Stimulated activated CD8-positive, alpha-beta memory T cell treated with anti-CD3 and anti-CD28 coated beads, Interleukin-7, amount 100 ng/mL, for 48 hours (primary cell): Measurements from ENCODE around the gene LPP.

ENCODE experiments used
- DNase-seq, 2 donors: peaks; one replicate each; pipeline ENCODE4 v3.0.0-alpha.2; 2020; ENCODE audit warnings: low read depth in 1 of 2; ENCODE audit errors: extremely low read depth in 1 of 2

LPP gene

DNA sequence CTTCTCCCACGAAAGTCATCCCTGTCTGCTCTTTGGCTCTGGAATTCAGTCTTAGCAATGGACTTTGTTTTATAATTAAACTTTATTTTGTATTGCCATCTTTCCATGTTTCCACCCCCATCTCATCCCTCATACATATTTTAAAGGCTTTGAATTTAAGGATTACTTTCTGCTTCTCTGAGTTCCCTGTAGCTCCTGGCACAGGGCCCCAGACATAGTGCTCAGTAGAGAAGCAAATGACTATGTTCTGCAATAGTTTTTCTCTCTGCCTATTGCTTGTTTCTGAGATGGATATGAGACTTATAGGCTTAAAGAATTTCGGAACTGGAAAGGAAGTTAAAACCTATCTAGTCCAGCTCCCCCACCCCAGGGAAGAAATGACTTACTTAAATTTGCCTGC is 197.0 kb downstream of the LPP start:
- DNase-seq, result no peak

DNA sequence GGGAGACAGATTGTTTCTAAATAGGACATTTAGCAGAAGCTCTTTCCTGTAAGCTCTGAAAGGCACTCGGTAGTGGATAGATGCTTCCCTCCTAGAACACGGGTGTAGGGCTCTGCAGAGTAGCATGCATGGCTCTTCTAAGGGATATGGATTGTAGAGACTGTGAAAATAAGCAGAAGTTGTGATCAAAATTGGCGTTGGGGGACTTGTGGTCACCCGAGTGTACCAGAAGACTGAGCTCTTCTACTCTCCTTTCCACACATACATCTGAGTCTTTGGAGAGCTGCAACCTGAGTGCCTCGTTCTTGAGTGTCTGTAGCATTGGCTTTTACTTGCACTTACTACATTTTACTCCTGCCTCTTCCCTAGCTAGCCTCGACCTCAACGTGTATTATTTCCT is 197.7 kb downstream of the LPP start:
- DNase-seq, result no peak

DNA sequence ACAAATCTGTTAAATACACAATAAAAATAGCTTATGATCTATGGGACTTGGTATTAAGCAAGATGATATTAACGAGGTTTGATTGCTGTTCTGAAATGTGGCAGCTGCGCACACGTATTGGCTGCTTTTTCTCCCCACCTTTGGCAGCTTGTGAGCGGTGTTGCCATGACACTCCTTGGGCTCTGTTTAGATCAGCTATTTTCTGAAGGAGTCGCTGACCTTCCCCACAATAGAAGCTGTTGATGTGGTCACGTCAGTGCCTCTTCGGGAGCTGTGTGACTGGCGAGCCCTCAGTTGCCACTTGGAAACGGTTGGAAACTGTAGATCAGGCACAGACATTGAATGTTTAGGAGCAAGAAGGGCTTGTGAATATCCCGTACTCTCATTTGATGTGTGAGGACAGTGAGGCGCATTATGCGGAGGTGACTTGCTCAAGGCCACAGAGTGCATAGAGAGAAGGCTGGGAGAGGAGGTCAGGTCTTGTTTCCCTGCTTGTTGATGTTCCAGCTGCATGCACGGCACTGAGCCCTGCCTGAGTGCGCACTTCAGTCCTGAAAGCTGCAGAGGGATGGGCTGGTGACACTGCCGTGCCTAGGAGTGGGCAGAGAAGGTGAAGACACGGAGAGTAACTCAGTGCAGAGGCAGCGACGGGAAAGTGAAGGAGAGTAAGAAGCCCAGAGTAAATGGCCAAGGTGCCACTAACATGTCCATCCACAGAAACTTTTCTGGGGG is 198.4 kb downstream of the LPP start:
- DNase-seq, result no peak

DNA sequence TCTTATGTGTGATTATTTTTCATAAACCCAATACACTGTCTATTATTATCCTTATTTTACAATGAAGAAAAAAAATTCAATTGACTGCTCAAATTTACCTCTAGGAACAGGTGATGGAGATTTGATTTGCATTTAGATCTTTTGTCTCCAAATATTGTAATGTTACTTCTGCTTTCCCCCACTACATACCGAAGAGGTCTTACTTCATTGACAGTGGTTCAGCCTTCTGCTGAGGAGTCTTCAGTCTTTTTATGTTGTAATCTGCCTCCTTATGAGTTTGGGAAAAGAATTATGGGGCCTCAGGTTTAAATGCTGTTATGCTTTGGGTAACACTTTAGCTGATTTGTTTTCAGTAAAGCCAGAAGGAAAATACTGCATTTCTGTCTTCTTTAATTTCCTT is 199.5 kb downstream of the LPP start:
- DNase-seq, result no peak

DNA sequence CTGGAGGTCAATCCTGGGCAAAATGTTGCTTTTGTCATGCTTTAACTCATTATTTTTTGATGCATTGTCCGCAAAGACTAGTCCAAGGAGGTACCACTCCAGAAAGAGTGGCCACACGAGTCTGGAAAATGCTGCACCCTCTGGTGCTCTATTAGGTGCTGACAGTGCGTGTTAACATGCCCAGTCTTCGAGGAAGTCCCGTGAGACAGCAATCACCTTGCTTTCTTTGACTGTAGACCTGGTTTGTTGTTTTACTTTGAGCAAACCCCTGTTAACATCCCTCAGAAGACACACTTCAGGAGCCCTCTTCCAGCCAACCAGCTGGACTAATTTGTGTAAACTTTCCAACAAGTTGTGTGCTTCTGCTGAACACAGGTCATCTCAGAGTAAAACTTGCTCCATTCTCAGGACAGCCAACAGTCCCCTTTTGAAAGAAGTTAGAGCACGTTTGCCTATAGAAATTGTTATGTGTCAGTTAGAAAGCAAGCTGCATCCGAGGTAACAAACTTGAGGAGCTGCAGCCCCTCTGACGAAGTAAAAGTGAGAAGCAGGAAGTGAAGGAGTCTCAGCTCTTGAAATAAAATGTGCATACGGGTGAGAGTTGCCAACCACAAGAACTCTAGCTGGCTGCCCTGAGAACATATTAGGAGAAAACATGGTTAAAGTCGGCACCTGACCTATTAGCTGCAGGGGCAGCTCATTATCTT is 205.0 kb downstream of the LPP start:
- no peak for DNase-seq

DNA sequence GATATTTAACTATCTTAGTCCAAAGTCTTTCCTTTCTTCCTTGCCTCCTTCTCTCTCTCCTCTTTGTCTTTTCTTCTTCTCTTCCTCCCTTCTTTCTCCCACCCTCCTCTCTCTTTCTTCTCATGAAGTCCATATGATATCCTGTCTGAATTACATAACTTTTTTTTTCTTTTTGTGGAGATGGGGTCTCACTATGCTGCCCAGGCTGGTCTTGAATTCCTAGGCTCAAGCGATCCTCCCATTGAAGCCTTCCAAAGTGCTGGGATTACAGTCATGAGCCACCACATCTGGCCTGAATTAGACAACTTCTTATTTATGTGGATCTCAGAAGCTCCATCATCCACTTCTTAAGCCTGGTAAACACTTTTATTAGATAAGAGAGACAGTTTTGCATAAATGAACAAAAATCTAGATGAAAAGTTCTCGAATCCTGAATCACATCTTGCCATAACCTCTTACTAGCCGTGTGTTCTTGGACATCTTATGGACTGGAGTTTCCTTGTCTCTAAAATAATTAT is 206.5 kb downstream of the LPP start:
- no peak for DNase-seq

DNA sequence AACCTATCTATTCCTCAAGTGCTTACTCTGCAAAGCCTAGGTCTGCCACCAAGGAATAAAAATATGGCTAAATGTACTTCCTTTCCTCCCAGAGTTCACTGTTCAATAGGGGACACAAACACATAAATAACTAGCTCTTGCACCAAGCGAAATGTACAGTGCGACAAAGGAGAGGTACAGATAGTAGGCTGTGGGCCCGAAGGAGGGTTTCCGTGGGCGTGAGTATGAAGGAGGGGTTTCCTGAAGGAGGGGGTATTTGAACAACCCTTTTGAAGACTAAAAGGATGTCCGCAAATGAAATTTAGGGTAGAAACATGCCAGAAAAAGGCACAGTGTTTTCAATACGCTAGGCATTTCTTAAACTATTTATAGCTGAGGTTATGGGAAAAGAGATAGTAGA is 207.9 kb downstream of the LPP start:
- DNase-seq, result no peak

DNA sequence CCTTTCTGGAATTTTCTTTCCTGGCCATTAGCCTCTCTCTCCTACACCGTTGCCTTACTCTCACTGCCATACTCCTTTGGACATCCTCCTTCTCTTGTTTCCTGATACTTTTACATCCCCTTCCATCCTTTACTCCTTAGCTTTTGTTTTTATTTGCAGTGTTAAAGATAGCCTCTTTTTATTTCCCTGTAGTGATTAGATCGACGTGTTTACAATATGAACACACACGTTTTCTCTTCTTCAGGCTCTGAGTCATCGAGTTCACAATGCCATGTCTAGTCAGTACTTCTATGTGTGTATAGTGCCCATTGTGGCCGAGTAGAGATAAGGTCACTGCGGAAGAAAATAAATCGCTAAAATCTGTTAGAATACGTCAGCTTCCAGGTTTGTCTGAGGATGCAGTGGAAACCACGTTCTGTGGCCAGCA is 208.5 kb downstream of the LPP start:
- DNase-seq, result no peak

DNA sequence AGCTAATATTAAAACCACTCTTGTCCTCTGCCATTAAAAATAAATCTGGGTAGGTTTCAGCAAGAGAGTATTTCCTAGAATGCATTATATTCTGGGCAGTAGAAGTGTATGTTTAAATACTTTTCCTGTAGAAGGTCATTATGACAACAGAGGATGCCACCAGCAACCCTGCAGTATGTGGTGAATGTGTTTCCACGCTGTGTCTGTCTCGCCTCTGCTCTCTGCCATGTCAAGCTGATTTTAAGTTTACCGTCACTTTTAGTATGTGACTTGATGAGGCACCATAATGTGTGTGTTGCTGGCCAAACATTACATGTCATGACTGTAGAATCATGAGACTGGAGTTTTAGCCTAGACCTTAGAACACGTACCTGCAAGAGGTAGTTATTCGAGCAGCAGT is 211.2 kb downstream of the LPP start:
- DNase-seq, result no peak

DNA sequence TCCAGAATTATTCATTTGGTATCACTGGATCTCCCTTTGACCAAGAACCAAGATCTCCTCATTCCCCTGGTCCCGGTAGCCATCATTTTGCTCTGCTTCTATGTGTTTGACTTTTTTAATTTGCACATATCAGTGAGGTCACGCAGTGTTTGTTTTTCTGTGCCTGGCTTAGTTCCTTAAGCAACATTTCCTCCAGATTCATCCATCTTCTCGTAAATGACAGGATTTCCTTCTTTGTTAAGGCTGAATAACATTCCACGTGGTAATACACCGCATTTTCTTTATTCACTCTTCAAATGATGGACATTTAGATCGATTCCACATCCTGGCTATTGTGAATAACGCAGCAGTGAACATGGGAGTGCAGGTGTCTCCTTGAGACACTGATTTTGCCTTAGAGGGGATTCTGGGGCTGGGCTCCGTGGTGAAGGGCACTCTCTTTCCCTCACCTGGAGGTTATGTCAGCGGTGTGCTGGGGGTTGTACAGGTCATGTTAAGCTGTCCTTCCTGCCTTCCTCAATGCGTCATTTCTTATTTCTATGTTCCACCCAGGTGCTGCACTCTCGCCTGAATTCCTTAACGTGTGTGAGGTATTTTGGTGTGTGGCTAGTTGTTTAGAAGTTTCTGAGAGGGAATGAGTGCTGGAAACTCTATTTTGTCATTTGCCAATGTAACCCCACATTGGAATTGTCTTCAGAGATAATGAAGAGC is 212.2 kb downstream of the LPP start:
- DNase-seq, result no peak

DNA sequence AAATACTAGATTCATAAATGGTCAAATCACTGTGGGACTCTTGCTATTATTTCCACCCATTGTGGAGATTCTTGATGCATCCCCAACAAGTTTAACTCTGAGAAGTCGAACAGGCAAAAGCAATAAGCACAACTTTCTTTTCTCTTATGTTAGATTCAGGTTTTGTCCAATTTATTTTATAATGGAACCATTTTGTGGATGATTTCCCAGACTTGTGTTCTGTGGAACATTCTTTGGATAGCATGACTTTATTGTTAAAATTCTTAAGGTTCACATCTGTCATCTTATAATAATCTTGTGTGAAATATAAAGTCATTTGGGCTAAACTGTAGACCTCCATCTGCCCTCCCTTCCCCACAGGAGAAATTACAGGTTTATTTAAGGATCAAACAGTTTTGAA is 213.7 kb downstream of the LPP start:
- DNase-seq, result no peak

DNA sequence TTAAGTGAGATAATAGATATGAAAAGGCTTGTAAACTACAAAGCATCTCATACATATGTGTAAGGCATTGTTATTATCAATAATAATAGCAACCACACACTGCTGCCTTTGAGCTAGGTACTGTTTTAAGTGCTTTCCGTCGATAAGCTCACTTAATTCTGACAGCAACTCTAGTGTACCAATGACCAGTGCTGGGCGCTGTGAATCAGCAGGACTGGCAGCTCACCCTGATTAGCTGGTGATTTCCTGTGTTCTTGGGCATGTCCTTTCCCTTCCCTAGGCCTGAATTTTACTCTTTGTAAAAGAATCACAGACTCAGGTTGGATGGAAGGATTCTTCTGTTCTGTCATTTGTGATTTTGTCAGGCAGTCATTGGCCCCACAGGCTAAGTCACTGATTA is 215.6 kb downstream of the LPP start:
- no peak for DNase-seq

DNA sequence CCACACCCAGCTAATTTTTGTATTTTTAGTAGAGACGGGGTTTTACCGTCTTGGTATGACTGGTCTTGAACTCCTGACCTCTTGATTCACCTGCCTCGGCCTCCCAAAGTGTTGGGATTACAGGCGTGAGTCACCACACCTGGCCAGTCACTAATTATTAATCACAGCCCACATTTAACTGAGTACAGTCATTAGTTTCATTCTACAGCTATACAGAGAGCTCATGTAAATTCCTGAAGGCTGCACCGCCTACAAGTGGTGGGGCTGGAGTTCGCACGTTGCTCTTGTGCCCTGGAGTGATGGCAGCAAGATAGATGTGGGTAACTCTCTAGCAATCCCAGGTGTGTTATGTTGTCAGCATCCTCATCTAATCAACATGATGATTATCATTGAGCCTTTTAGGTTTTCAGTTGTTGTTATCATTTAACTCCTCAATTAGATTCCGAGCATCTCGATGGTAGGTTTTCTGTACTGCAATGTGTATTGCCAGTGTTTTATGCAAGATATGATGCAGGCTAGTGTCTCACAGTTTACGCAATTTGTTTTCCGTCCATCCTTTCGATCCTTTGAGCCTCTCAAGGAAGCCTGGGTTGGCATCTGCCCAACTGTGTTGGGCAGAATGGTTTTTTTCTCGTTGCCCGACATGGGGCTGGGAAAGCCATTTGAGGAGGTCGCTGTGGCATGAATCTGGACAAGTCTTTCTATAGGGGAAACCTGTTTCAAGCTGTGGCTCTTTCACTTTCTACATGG is 216.3 kb downstream of the LPP start:
- DNase-seq, result no peak

DNA sequence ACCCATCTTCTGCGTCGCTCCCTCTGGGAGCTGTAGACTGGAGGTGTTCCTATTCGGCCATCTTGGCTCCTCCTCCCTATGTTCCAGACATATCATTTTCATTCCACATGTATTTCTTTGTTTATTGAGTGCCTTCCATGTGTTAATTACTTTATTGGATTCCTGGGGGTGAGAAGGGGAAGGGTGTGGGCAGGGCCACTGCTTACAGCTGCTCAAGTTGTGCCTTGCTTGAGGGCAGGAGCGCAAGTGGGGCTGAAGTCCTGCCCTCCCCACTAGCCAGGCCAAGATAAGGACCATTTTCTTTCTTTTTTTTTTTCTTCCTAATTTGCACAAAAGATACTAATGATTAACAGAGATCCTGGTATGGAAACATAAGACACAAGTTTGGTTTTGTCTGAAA is 224.8 kb downstream of the LPP start:
- DNase-seq, result no peak

DNA sequence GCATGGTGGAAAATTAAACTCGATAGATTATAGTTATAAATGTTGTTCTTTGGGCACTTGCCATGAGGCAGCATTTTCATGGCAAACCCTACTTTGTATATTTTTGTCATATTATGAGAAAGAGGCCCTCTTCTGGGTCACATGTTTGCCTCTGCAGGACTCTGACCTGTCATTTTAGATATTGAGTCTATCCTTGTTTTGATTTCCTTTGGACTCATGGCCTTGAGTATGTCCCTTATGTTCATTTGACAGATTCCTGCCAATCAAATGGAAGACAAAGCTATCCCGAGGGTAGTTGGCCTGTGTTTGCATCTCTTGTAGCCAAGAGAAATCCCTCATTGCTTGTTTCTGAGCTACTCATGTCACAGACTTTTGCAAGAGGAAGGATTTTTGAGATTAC is 226.3 kb downstream of the LPP start:
- no peak for DNase-seq

DNA sequence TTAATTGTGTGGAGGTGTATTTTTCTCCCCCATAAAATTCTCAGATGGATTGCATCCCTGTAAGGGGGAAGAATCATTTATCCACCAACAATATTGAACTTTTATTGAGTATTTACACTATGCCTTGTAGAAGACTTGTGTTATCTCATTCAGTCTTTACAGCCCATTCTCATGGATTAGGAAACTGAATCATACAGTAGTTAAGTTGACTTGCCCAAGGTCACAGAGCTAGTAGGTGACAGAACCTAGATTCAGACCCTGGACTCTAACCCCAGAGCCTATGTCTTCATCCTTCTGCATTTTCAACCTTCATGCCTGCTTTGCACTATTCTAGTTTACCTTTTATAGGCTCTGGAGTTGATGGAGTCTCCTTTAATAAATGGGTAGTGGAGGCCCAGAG is 226.8 kb downstream of the LPP start:
- no peak for DNase-seq

DNA sequence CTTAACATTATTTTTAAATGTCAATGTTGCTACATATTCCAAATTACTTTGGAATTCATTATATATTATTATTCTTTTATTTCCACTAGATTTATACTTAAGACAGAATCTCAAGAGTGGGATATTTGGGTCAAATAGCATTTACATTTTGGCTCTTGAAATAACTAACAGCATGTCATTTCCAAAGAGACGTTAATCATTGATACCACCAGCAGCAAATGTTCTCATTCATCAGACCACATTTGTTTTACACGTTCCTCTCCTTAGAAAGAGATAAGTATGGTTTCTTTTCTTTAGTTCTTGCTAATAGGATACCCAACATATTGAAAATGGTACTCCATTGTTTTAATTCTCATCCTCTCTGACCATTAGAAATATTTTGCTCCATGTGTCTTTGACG is 229.8 kb downstream of the LPP start:
- DNase-seq, result no peak

DNA sequence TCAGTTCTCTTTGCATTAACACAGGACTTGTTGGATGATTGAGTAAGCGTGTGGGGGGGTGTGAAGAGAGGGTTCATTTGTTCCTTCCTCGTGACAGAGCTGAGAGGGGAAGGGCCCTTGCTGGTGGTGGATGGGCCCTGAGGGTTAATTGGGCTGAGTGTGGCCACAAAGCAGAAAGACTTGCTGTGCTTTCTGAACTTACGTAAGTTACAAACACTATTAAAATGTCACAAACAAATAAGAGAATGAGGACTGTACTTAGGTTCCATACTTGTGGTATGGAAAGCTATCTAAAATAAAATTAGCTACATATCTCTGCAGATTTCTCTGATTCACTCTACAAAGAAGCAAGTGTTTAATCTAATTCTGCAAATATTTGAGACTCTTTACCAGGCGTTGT is 231.3 kb downstream of the LPP start:
- DNase-seq, result no peak

DNA sequence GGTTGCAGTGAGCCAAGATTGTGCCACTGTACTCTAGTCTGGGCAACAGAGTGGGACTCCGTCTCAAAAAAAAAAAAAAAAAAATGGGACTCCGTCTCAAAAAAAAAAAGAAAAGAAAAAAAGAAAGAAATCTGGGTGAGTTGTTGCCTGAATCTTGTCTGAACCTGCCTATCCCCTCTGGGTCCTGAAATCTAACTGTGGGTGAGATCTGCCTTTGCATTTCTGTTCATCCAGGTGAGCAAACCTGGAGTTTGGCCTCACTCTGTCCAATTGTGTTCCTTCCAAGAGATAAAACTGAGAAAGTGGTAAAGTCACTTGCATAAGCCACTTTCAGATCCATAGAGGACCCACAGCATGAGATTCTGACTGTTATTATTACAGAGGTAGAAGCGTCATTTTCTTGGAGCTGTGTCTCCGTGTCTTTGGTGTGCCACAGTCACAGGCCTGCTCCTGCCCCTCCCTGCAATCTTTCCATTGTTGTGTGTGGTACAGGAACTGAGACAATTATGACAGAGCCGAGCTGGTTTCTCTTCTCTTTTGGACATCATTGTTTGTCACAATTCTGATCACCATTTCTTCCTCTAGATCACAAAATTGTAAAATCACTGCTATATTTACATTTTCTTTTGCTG is 235.9 kb downstream of the LPP start:
- DNase-seq, result peak in 1 of 2 donors; percentile 56

DNA sequence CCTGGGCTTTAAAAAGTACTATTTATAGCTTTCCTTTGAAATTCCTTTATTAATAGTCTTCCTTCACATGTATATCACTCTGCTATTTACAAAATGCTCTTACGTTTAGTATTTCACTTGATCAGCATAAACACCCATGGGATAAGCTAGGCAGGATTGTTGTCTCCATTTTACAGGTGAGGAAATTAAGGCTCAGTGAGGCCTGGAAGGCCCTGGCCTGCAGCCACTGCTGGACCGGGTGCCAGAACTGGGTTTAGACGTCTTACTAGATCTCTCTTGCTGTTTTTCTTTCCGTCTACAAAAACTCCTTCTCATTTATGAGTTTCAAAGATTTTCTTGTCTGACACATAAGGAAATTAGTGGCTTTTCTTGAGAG is 236.4 kb downstream of the LPP start:
- DNase-seq, result no peak
